HepG2 (cell line): ENCODE measurements around the gene AP3M1.

ENCODE experiments used
- BRCA1 ChIP-seq: sonication (generic); formaldehyde crosslinking; IDR thresholded peaks from 2 replicates; pipeline ENCODE4 v1.4.0; 2020; ENCODE audit warnings: missing genetic modification reagents
- NCOA1 ChIP-seq: sonication (generic); formaldehyde crosslinking; IDR thresholded peaks from 2 replicates; pipeline ENCODE4 v1.9.0; 2021; ENCODE audit warnings: missing genetic modification reagents
- POLR2A ChIP-seq, 2 experiments: IDR thresholded peaks; 2 replicates each; pipeline ENCODE4 v1.6.1; 2011; ENCODE audit warnings: low read depth in 2 of 2, low read length in 2 of 2, mild to moderate bottlenecking in 1 of 2, moderate library complexity in 1 of 2; ENCODE audit not compliant: insufficient read depth in 1 of 2
- PTBP1 ChIP-seq: fragments of 200-400 bp; formaldehyde crosslinking; IDR thresholded peaks from 2 replicates; pipeline ENCODE4 v1.6.1; 2018; ENCODE audit warnings: low read length, low read depth; ENCODE audit not compliant: poor library complexity, severe bottlenecking
- SP1 ChIP-seq, 2 experiments: fragments of 450-650 bp in 1 of 2; sonication (generic) in 1 of 2; formaldehyde crosslinking in 1 of 2; IDR thresholded peaks; 2 replicates each; pipeline versions ENCODE4 v1.4.0 to v1.6.1; 2016 to 2020; ENCODE audit warnings: missing genetic modification reagents in 1 of 2
- ZNF205 ChIP-seq: IDR thresholded peaks from 2 replicates; pipeline ENCODE4 v1.6.1; 2018; ENCODE audit warnings: missing biosample characterization, missing genetic modification reagents
- TF ChIP-seq, protein P1 (sequence below): sonication (generic); formaldehyde crosslinking; IDR thresholded peaks from 2 replicates; pipeline ENCODE4 v1.4.0; 2020; ENCODE audit warnings: missing genetic modification reagents

DNA sequence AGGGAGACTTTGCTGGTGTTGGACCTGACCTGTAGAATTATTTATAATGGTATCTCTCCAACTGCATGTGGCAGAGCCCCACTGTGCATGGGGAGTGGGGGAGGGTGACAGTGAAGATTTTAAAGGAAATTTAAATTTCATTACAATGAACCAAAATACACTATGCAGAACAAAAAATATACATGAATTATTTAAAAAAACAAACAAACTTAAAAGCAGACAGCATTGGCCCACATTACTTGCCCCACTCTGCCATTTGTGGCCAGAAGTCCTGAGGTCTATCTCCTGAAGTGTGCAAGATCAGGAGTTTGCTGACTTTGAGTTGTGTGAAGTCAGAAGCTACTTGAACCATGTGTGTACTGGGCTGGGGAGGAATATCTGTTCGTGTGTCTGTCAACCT, 40.5 kb downstream of the AP3M1 start:
- TF ChIP-seq, protein P1, sequence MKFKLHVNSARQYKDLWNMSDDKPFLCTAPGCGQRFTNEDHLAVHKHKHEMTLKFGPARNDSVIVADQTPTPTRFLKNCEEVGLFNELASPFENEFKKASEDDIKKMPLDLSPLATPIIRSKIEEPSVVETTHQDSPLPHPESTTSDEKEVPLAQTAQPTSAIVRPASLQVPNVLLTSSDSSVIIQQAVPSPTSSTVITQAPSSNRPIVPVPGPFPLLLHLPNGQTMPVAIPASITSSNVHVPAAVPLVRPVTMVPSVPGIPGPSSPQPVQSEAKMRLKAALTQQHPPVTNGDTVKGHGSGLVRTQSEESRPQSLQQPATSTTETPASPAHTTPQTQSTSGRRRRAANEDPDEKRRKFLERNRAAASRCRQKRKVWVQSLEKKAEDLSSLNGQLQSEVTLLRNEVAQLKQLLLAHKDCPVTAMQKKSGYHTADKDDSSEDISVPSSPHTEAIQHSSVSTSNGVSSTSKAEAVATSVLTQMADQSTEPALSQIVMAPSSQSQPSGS, result no peak
- TF ChIP-seq PTBP1, result no peak
- TF ChIP-seq ZNF205 (CRISPR knock-in tag), result no peak
- TF ChIP-seq BRCA1 (CRISPR knock-in tag), result no peak
- no peak for TF ChIP-seq SP1 (IDR thresholded peaks at IDR 0.05)
- no peak for TF ChIP-seq SP1 (CRISPR knock-in tag; IDR thresholded peaks at IDR 0.05)
- TF ChIP-seq NCOA1 (CRISPR knock-in tag), result no peak
- no peak for TF ChIP-seq POLR2A (IDR thresholded peaks at IDR 0.05; ENCODE audit: insufficient read depth in 1 of 2, low read depth in 2 of 2, low read length in 2 of 2)
